Endothelial cell (in vitro differentiated cells): Measurements from ENCODE around the gene ARVCF. TPM values are rescaled to one million over a fixed set of nuclear protein-coding genes. Genes with fewer than 3 reads are reported as not detected.

ENCODE experiments used
- DNase-seq: peaks from one replicate; pipeline ENCODE4 v3.0.0; 2021; ENCODE audit warnings: low spot score
- H3K27ac Mint-ChIP-seq: one replicate; pipeline ENCODE4 v1.8.0; 2021; ENCODE audit warnings: mixed read lengths, inconsistent platforms; ENCODE audit not compliant: unreplicated experiment
- H3K27me3 Mint-ChIP-seq: one replicate; pipeline ENCODE4 v1.8.0; 2021; ENCODE audit warnings: mild to moderate bottlenecking, moderate library complexity, mixed read lengths, inconsistent platforms; ENCODE audit not compliant: unreplicated experiment
- H3K36me3 Mint-ChIP-seq: one replicate; pipeline ENCODE4 v1.8.0; 2021; ENCODE audit warnings: mild to moderate bottlenecking, low read depth, mixed read lengths, inconsistent platforms; ENCODE audit not compliant: unreplicated experiment
- H3K4me1 Mint-ChIP-seq: one replicate; pipeline ENCODE4 v1.8.0; 2021; ENCODE audit warnings: mild to moderate bottlenecking, mixed read lengths, inconsistent platforms; ENCODE audit not compliant: unreplicated experiment
- H3K4me3 Mint-ChIP-seq: one replicate; pipeline ENCODE4 v1.8.0; 2021; ENCODE audit warnings: mild to moderate bottlenecking, mixed read lengths, inconsistent platforms; ENCODE audit not compliant: unreplicated experiment
- H3K9me3 Mint-ChIP-seq: one replicate; pipeline ENCODE4 v1.8.0; 2021; ENCODE audit warnings: mixed read lengths, inconsistent platforms; ENCODE audit not compliant: unreplicated experiment
- CTCF ChIP-seq: fragments of 200-600 bp; sonication (generic); IDR thresholded peaks from one replicate; pipeline ENCODE4 v1.5.0; 2021; ENCODE audit warnings: antibody characterized with exemption; ENCODE audit not compliant: unreplicated experiment
- total RNA-seq: library from RNA; stranded (reverse); fragmentation: NEBNext Ultra II Directional; extraction: Animal tissue kit (Norgen Biotek cat#: 25700); gene quantifications from one replicate; pipeline ENCODE4 v1.2.1, GENCODE V29; 2021; ENCODE audit not compliant: unreplicated experiment

Gene ARVCF
- total RNA-seq, 1 donor from 2014 or later = 67.3 TPM

GRCh38 chr22:19966908-19967750 lies 49.5 kb downstream of the ARVCF start:
- H3K36me3 Mint-ChIP-seq = peaks cover 10% of the 10 kb centered on the region
- peak overlapping the region; percentile 16 for H3K4me3 Mint-ChIP-seq
- no peak for DNase-seq
- no peak for TF ChIP-seq CTCF
- peaks cover 5% of the 10 kb centered on the region for H3K4me1 Mint-ChIP-seq
- H3K9me3 Mint-ChIP-seq = no peaks in the 10 kb centered on the region
- peaks cover 17% of the 10 kb centered on the region for H3K27me3 Mint-ChIP-seq
- no peak overlapping the region for H3K27ac Mint-ChIP-seq

- peaks cover 5% of the 10 kb centered on the region for H3K4me1 Mint-ChIP-seq
- peak; percentile 66 for TF ChIP-seq CTCF
Observed at GRCh38 chr22:19965771-19966709, 50.6 kb downstream of the ARVCF start.

GRCh38 chr22:19964701-19965386 lies 51.8 kb downstream of the ARVCF start:
- H3K27ac Mint-ChIP-seq = no peak overlapping the region
- H3K27me3 Mint-ChIP-seq = peaks cover 13% of the 10 kb centered on the region
- peaks cover 4% of the 10 kb centered on the region for H3K36me3 Mint-ChIP-seq
- H3K4me1 Mint-ChIP-seq = peaks cover 5% of the 10 kb centered on the region
- no peak for TF ChIP-seq CTCF
- no peak overlapping the region for H3K4me3 Mint-ChIP-seq
- no peaks in the 10 kb centered on the region for H3K9me3 Mint-ChIP-seq
- DNase-seq = no peak

More at GRCh38 chr22:19965771-19966709, 50.6 kb downstream of the ARVCF start:
- Mint-ChIP-seq H3K27me3 (peaks cover 14% of the 10 kb centered on the region), H3K36me3 (peaks cover 7% of the 10 kb centered on the region), H3K4me3 (no peak overlapping the region), H3K9me3 (no peaks in the 10 kb centered on the region), H3K27ac (no peak overlapping the region)
- DNase-seq = peak; percentile 56

GRCh38 chr22:19963863-19964642 lies 52.6 kb downstream of the ARVCF start:
- peaks cover 4% of the 10 kb centered on the region for H3K36me3 Mint-ChIP-seq
- TF ChIP-seq CTCF = no peak
- H3K4me3 Mint-ChIP-seq = no peak overlapping the region
- H3K27me3 Mint-ChIP-seq = peaks cover 11% of the 10 kb centered on the region
- DNase-seq = no peak
- H3K4me1 Mint-ChIP-seq = peaks cover 7% of the 10 kb centered on the region
- no peak overlapping the region for H3K27ac Mint-ChIP-seq
- no peaks in the 10 kb centered on the region for H3K9me3 Mint-ChIP-seq
